ENCODE results near the gene CAPN10.

- TF ChIP-seq POLR2A (IDR thresholded peaks at IDR 0.05; ENCODE audit: low read depth, low read length) (no peak), POLR2AphosphoS5 (IDR thresholded peaks at IDR 0.05; ENCODE audit: low read depth, low read length) (no peak), TAF1 (IDR thresholded peaks at IDR 0.05; ENCODE audit: borderline replicate concordance, low read depth, low read length) (no peak)
Measured at GRCh38 chr2:240619506-240620148, 33.1 kb downstream of the CAPN10 start.

Measured in GM12892 (cell line).